NCI-H748 treated with DMSO at 0.1 percent for 48 hours (cell line): Measurements from ENCODE around the gene AGPAT2.

Experiments used
- DNase-seq: peaks from one replicate; lab custom pipeline; 2025; lab: John Stamatoyannopoulos, UW

AGPAT2 gene

GRCh38 chr9:136673088-136673974 is 13.9 kb downstream of the AGPAT2 start:
- DNase-seq = no peak

GRCh38 chr9:136672431-136673087 is 14.7 kb downstream of the AGPAT2 start:
- no peak for DNase-seq

- no peak for DNase-seq
These were observed 15.4 kb downstream of the AGPAT2 start for GRCh38 chr9:136671646-136672430.

- no peak for DNase-seq
These were observed 16.0 kb downstream of the AGPAT2 start for GRCh38 chr9:136671254-136671614.

- DNase-seq = no peak
These were observed 16.5 kb downstream of the AGPAT2 start for GRCh38 chr9:136670576-136671253.

GRCh38 chr9:136669791-136670464 is 17.3 kb downstream of the AGPAT2 start:
- no peak for DNase-seq

- DNase-seq = no peak
These were observed 18.1 kb downstream of the AGPAT2 start for GRCh38 chr9:136668983-136669790.

GRCh38 chr9:136667940-136668760 is 19.1 kb downstream of the AGPAT2 start:
- no peak for DNase-seq

- no peak for DNase-seq
These were observed 19.9 kb downstream of the AGPAT2 start for GRCh38 chr9:136667214-136667939.

- DNase-seq = no peak
These were observed 20.7 kb downstream of the AGPAT2 start for GRCh38 chr9:136666372-136667213.

GRCh38 chr9:136665704-136666371 is 21.4 kb downstream of the AGPAT2 start:
- no peak for DNase-seq

- no peak for DNase-seq
These were observed 22.1 kb downstream of the AGPAT2 start for GRCh38 chr9:136665111-136665703.

- no peak for DNase-seq
These were observed 23.0 kb downstream of the AGPAT2 start for GRCh38 chr9:136664000-136664915.

- no peak for DNase-seq
These were observed 24.3 kb downstream of the AGPAT2 start, which contains the start of gene EGFL7 for GRCh38 chr9:136662656-136663581. Gene EGFL7, plus strand, starts transcription at chr9:136662916. Its CDS starts 5,367 bp downstream, at chr9:136668283.

GRCh38 chr9:136662326-136662655 is 25.0 kb downstream of the AGPAT2 start:
- no peak for DNase-seq
